ENCODE data around the gene RPTOR. TPM values are rescaled to one million over a fixed set of nuclear protein-coding genes. Genes with fewer than 3 reads are reported as not detected.

The RPTOR gene
- polyA plus RNA-seq, 3 donors from 2014 or later, result 1.8 to 10.2 (median 3.8) TPM

- no peak overlapping the region for H3K4me3 Mint-ChIP-seq
These were observed 434.2 kb downstream of the RPTOR start for GRCh38 chr17:80978499-80979497.

GRCh38 chr17:80979547-80980378, 435.1 kb downstream of the RPTOR start:
- Mint-ChIP-seq H3K27me3 (ENCODE audit: low read depth in 3 of 3) (peaks cover 0 to 10% (median 5%) of the 10 kb centered on the region in 3 donors), H3K36me3 (no peaks in the 10 kb centered on the region), H3K4me3 (peak overlapping the region in 1 of 5 donors; percentile 27), H3K9me3 (no peaks in the 10 kb centered on the region), H3K27ac (no peak overlapping the region), H3K4me1 (peaks cover 2 to 6% of the 10 kb centered on the region in 2 donors)
- no peak for DNase-seq

More at GRCh38 chr17:80978499-80979497, 434.2 kb downstream of the RPTOR start:
- Mint-ChIP-seq H3K4me1 (peaks cover 2 to 6% of the 10 kb centered on the region in 2 donors), H3K9me3 (no peaks in the 10 kb centered on the region), H3K27me3 (ENCODE audit: low read depth in 3 of 3) (peaks cover 0 to 14% (median 4%) of the 10 kb centered on the region in 3 donors), H3K36me3 (no peaks in the 10 kb centered on the region), H3K27ac (no peak overlapping the region)
- DNase-seq, result no peak

- DNase-seq, result no peak
- Mint-ChIP-seq H3K36me3 (no peaks in the 10 kb centered on the region), H3K27ac (peak overlapping the region in 1 of 6 donors; percentile 71), H3K4me3 (peak overlapping the region in 4 of 5 donors; percentile 26 to 57 (median 32)), H3K4me1 (peaks cover 2 to 6% of the 10 kb centered on the region in 2 donors), H3K9me3 (no peaks in the 10 kb centered on the region), H3K27me3 (ENCODE audit: low read depth in 3 of 3) (peaks cover 0 to 10% (median 5%) of the 10 kb centered on the region in 3 donors)
These were observed 435.9 kb downstream of the RPTOR start for GRCh38 chr17:80980397-80981061.

GRCh38 chr17:80981062-80981902, 436.6 kb downstream of the RPTOR start:
- Mint-ChIP-seq H3K4me3 (no peak overlapping the region), H3K27ac (no peak overlapping the region), H3K9me3 (no peaks in the 10 kb centered on the region), H3K4me1 (peaks cover 2 to 6% of the 10 kb centered on the region in 2 donors), H3K36me3 (no peaks in the 10 kb centered on the region), H3K27me3 (ENCODE audit: low read depth in 3 of 3) (peaks cover 0 to 10% (median 5%) of the 10 kb centered on the region in 3 donors)
- peak in 2 of 3 donors; percentile 29 for DNase-seq

- Mint-ChIP-seq H3K9me3 (no peaks in the 10 kb centered on the region), H3K27ac (no peak overlapping the region), H3K36me3 (no peaks in the 10 kb centered on the region), H3K4me1 (peaks cover 2 to 6% of the 10 kb centered on the region in 2 donors), H3K27me3 (ENCODE audit: low read depth in 3 of 3) (peaks cover 0 to 10% (median 5%) of the 10 kb centered on the region in 3 donors), H3K4me3 (no peak overlapping the region)
- DNase-seq, result no peak
These were observed 437.3 kb downstream of the RPTOR start for GRCh38 chr17:80981929-80982425.

- no peak for DNase-seq
- H3K36me3 Mint-ChIP-seq, result no peaks in the 10 kb centered on the region
- H3K4me3 Mint-ChIP-seq, result no peak overlapping the region
These were observed 437.9 kb downstream of the RPTOR start for GRCh38 chr17:80982426-80982974.

GRCh38 chr17:80983545-80983944, 438.9 kb downstream of the RPTOR start:
- H3K27ac Mint-ChIP-seq, result no peak overlapping the region
- H3K36me3 Mint-ChIP-seq, result no peaks in the 10 kb centered on the region
- H3K27me3 Mint-ChIP-seq (ENCODE audit: low read depth in 3 of 3), result peaks cover 0 to 10% (median 3%) of the 10 kb centered on the region in 3 donors
- peaks cover 2 to 6% of the 10 kb centered on the region in 2 donors for H3K4me1 Mint-ChIP-seq
- no peak for DNase-seq
- no peak overlapping the region for H3K4me3 Mint-ChIP-seq
- no peaks in the 10 kb centered on the region for H3K9me3 Mint-ChIP-seq

More at GRCh38 chr17:80982426-80982974, 437.9 kb downstream of the RPTOR start:
- Mint-ChIP-seq H3K9me3 (no peaks in the 10 kb centered on the region), H3K27ac (no peak overlapping the region), H3K4me1 (peaks cover 2 to 6% of the 10 kb centered on the region in 2 donors), H3K27me3 (ENCODE audit: low read depth in 3 of 3) (peaks cover 0 to 10% (median 3%) of the 10 kb centered on the region in 3 donors)

GRCh38 chr17:80984749-80985148, 440.1 kb downstream of the RPTOR start:
- H3K9me3 Mint-ChIP-seq, result no peaks in the 10 kb centered on the region
- peaks cover 0 to 11% (median 7%) of the 10 kb centered on the region in 3 donors for H3K27me3 Mint-ChIP-seq (ENCODE audit: low read depth in 3 of 3)
- no peaks in the 10 kb centered on the region for H3K36me3 Mint-ChIP-seq

GRCh38 chr17:80986046-80986445, 441.4 kb downstream of the RPTOR start:
- H3K9me3 Mint-ChIP-seq, result no peaks in the 10 kb centered on the region
- H3K27me3 Mint-ChIP-seq (ENCODE audit: low read depth in 3 of 3), result peaks cover 5 to 18% (median 11%) of the 10 kb centered on the region in 3 donors
- no peak for DNase-seq
- peaks cover 13 to 16% of the 10 kb centered on the region in 2 donors for H3K4me1 Mint-ChIP-seq
- H3K36me3 Mint-ChIP-seq, result no peaks in the 10 kb centered on the region
- no peak overlapping the region for H3K4me3 Mint-ChIP-seq
- H3K27ac Mint-ChIP-seq, result no peak overlapping the region

More at GRCh38 chr17:80984749-80985148, 440.1 kb downstream of the RPTOR start:
- Mint-ChIP-seq H3K4me1 (peaks cover 10 to 14% of the 10 kb centered on the region in 2 donors), H3K4me3 (no peak overlapping the region), H3K27ac (no peak overlapping the region)
- DNase-seq, result no peak

GRCh38 chr17:80986816-80987475, 442.3 kb downstream of the RPTOR start:
- Mint-ChIP-seq H3K36me3 (no peaks in the 10 kb centered on the region), H3K27ac (no peak overlapping the region), H3K9me3 (no peaks in the 10 kb centered on the region), H3K4me1 (peaks cover 14 to 16% of the 10 kb centered on the region in 2 donors), H3K4me3 (no peak overlapping the region), H3K27me3 (ENCODE audit: low read depth in 3 of 3) (peaks cover 9 to 23% (median 16%) of the 10 kb centered on the region in 3 donors)
- DNase-seq, result no peak

- Mint-ChIP-seq H3K36me3 (no peaks in the 10 kb centered on the region), H3K4me3 (no peak overlapping the region), H3K9me3 (no peaks in the 10 kb centered on the region)
These were observed 443.4 kb downstream of the RPTOR start for GRCh38 chr17:80987941-80988461.

More at GRCh38 chr17:80987941-80988461, 443.4 kb downstream of the RPTOR start:
- Mint-ChIP-seq H3K27me3 (ENCODE audit: low read depth in 3 of 3) (peaks cover 9 to 28% (median 18%) of the 10 kb centered on the region in 3 donors), H3K27ac (no peak overlapping the region), H3K4me1 (peaks cover 20% of the 10 kb centered on the region in 2 donors)
- DNase-seq, result no peak

Data from immature natural killer cell (primary cell).